SH-SY5Y (cell line): ENCODE results near the gene TMIGD1.

Source experiments
- GATA2 ChIP-seq: IDR thresholded peaks from 2 replicates; pipeline ENCODE4 v1.6.1; 2011; ENCODE audit warnings: mild to moderate bottlenecking, low read depth, low read length
- GATA3 ChIP-seq: IDR thresholded peaks from 2 replicates; pipeline ENCODE4 v1.6.1; 2011; ENCODE audit warnings: low read depth, mild to moderate bottlenecking, low read length, moderate library complexity

The TMIGD1 gene

GRCh38 chr17:30296499-30297080 is 37.3 kb downstream of the TMIGD1 start:
- no peak for TF ChIP-seq GATA2
- TF ChIP-seq GATA3 = no peak

- TF ChIP-seq GATA3 (no peak), GATA2 (no peak)
Observed at GRCh38 chr17:30292286-30292858, 41.5 kb downstream of the TMIGD1 start.

- TF ChIP-seq GATA2 (no peak), GATA3 (no peak)
Observed at GRCh38 chr17:30291543-30292285, 42.1 kb downstream of the TMIGD1 start, which contains the start of gene BLMH. TSS of gene BLMH (minus strand) at chr17:30291944. CDS start at chr17:30291819, 125 bp downstream.

GRCh38 chr17:30290696-30291542 is 42.9 kb downstream of the TMIGD1 start:
- peak; percentile 26; the same call in 1 of the 2 replicates for TF ChIP-seq GATA3
- 0 out of 2 replicates have a peak, but pooled peaks have one; percentile 17 for TF ChIP-seq GATA2

GRCh38 chr17:30290077-30290476 is 43.8 kb downstream of the TMIGD1 start:
- TF ChIP-seq GATA3 = no peak

- no peak for TF ChIP-seq GATA2
- TF ChIP-seq GATA3 = no peak
Observed at GRCh38 chr17:30279156-30279555, 54.7 kb downstream of the TMIGD1 start.

GRCh38 chr17:30278032-30278431 is 55.8 kb downstream of the TMIGD1 start:
- TF ChIP-seq GATA3 = no peak
- no peak for TF ChIP-seq GATA2

- no peak for TF ChIP-seq GATA2
- no peak for TF ChIP-seq GATA3
Observed at GRCh38 chr17:30275911-30276310, 57.9 kb downstream of the TMIGD1 start.

GRCh38 chr17:30274887-30275286 is 59.0 kb downstream of the TMIGD1 start:
- no peak for TF ChIP-seq GATA3
- no peak for TF ChIP-seq GATA2

- TF ChIP-seq GATA2 (no peak), GATA3 (no peak)
Observed at GRCh38 chr17:30273373-30273772, 60.5 kb downstream of the TMIGD1 start.

- TF ChIP-seq GATA2 (no peak), GATA3 (no peak)
Observed at GRCh38 chr17:30271102-30271501, 62.8 kb downstream of the TMIGD1 start.

- TF ChIP-seq GATA3 (no peak), GATA2 (no peak)
Observed at GRCh38 chr17:30267625-30268024, 66.2 kb downstream of the TMIGD1 start.
